HEK293 (cell line): ENCODE data around the gene GEMIN5.

Experiments
- CTCF ChIA-PET: fragments of 350-600 bp; formaldehyde crosslinking; extraction: SDS; loops from one replicate; lab custom pipeline; 2021; ENCODE audit warnings: antibody characterized with exemption; lab: Yijun Ruan, JAX
- POLR2A ChIA-PET: fragments of 300-600 bp; formaldehyde crosslinking; extraction: SDS; loops from one replicate; lab custom pipeline; 2020; ENCODE audit warnings: antibody characterized with exemption, inconsistent platforms; lab: Yijun Ruan, JAX
- H3K27ac ChIP-seq: fragments of 200-500 bp; sonication (Bioruptor generic); 2 replicates; pipeline ENCODE4 v1.5.1; 2014; ENCODE audit warnings: low read depth, low read length, control low read depth, inconsistent platforms; ENCODE audit errors: extremely low read depth
- H3K36me3 ChIP-seq, 2 experiments: fragments of 200-500 bp in 1 of 2; sonication (Bioruptor generic) in 1 of 2; 1 replicate in 1 of 2; 2 replicates in 1 of 2; pipeline ENCODE4 v1.5.1; 2014 to 2017; ENCODE audit warnings: inconsistent platforms in 2 of 2, low read length in 2 of 2; ENCODE audit not compliant: control insufficient read depth in 2 of 2, insufficient read depth in 1 of 2
- H3K4me1 ChIP-seq: fragments of 200-500 bp; sonication (Bioruptor generic); 2 replicates; pipeline ENCODE4 v1.5.1; 2014; ENCODE audit warnings: mild to moderate bottlenecking, low read length, inconsistent platforms; ENCODE audit not compliant: control insufficient read depth, insufficient read depth
- H3K4me3 ChIP-seq: 2 replicates; pipeline ENCODE4 v1.5.1; 2011; ENCODE audit warnings: low read depth, mild to moderate bottlenecking, control low read depth, low read length, moderate library complexity
- H3K9me3 ChIP-seq: fragments of 200-500 bp; sonication (Bioruptor generic); 2 replicates; pipeline ENCODE4 v1.5.1; 2014; ENCODE audit warnings: low read depth, low read length, inconsistent platforms; ENCODE audit not compliant: control insufficient read depth, insufficient read depth
- BCL11B ChIP-seq: fragments of 450-650 bp; formaldehyde crosslinking; IDR thresholded peaks from 2 replicates; pipeline ENCODE4 v1.5.1; 2016; ENCODE audit warnings: low read depth, missing biosample characterization, missing genetic modification characterization
- GLIS2 ChIP-seq: fragments of 450-650 bp; formaldehyde crosslinking; IDR thresholded peaks from 2 replicates; pipeline ENCODE4 v1.5.1; 2016; ENCODE audit warnings: missing biosample characterization, missing genetic modification characterization
- SP7 ChIP-seq: fragments of 450-650 bp; formaldehyde crosslinking; IDR thresholded peaks from 2 replicates; pipeline ENCODE4 v1.5.1; 2016; ENCODE audit warnings: missing biosample characterization, missing genetic modification characterization
- TRIM28 ChIP-seq: IDR thresholded peaks from 2 replicates; pipeline ENCODE4 v1.6.1; 2011; ENCODE audit warnings: low read length, control low read depth, borderline replicate concordance
- YY1 ChIP-seq: fragments of 450-650 bp; formaldehyde crosslinking; IDR thresholded peaks from 2 replicates; pipeline ENCODE4 v1.5.1; 2018; ENCODE audit warnings: missing biosample characterization, missing genetic modification characterization
- ZNF140 ChIP-seq: fragments of 450-650 bp; formaldehyde crosslinking; IDR thresholded peaks from 2 replicates; pipeline ENCODE4 v1.5.1; 2016; ENCODE audit warnings: missing biosample characterization, missing genetic modification characterization
- ZNF16 ChIP-seq: fragments of 450-650 bp; formaldehyde crosslinking; IDR thresholded peaks from 2 replicates; pipeline ENCODE4 v1.5.1; 2016; ENCODE audit warnings: low read depth, missing biosample characterization, missing genetic modification characterization
- ZNF350 ChIP-seq: fragments of 450-650 bp; formaldehyde crosslinking; IDR thresholded peaks from 2 replicates; pipeline ENCODE4 v1.5.0; 2017; ENCODE audit warnings: missing biosample characterization, mild to moderate bottlenecking, missing genetic modification characterization
- ZNF544 ChIP-seq: fragments of 450-650 bp; formaldehyde crosslinking; IDR thresholded peaks from 2 replicates; pipeline ENCODE4 v1.5.0; 2017; ENCODE audit warnings: missing biosample characterization, missing genetic modification characterization
- ZNF560 ChIP-seq: fragments of 450-650 bp; formaldehyde crosslinking; IDR thresholded peaks from 2 replicates; pipeline ENCODE4 v1.5.1; 2017; ENCODE audit warnings: missing biosample characterization, missing genetic modification characterization, borderline replicate concordance
- ZNF561 ChIP-seq: fragments of 450-650 bp; IDR thresholded peaks from 2 replicates; pipeline ENCODE4 v1.5.1; 2018; ENCODE audit warnings: missing biosample characterization, missing genetic modification characterization, borderline replicate concordance
- ZNF571 ChIP-seq: fragments of 450-650 bp; formaldehyde crosslinking; IDR thresholded peaks from 2 replicates; pipeline ENCODE4 v1.5.0; 2017; ENCODE audit warnings: missing biosample characterization, missing genetic modification characterization
- ZNF658 ChIP-seq: fragments of 450-650 bp; formaldehyde crosslinking; IDR thresholded peaks from 2 replicates; pipeline ENCODE4; 2016; ENCODE audit warnings: missing biosample characterization, missing genetic modification characterization
- ZNF747 ChIP-seq: fragments of 450-650 bp; formaldehyde crosslinking; IDR thresholded peaks from 2 replicates; pipeline ENCODE4 v1.5.1; 2016; ENCODE audit warnings: missing biosample characterization, missing genetic modification characterization
- ZNF785 ChIP-seq: fragments of 450-650 bp; formaldehyde crosslinking; IDR thresholded peaks from 2 replicates; pipeline ENCODE4 v1.5.1; 2016; ENCODE audit warnings: missing biosample characterization, missing genetic modification characterization
- ZSCAN23 ChIP-seq: fragments of 450-650 bp; formaldehyde crosslinking; IDR thresholded peaks from 2 replicates; pipeline ENCODE4 v1.5.1; 2016; ENCODE audit warnings: missing biosample characterization, missing genetic modification characterization
- TF ChIP-seq, protein P1 (sequence below): fragments of 450-650 bp; formaldehyde crosslinking; IDR thresholded peaks from 2 replicates; pipeline ENCODE4 v1.5.1; 2016; ENCODE audit warnings: missing biosample characterization, missing genetic modification characterization

The GEMIN5 gene

GRCh38 chr5:154899151-154899816 lies 38.7 kb downstream of the GEMIN5 start:
- H3K36me3 ChIP-seq = peaks cover 49 to 89% of the 10 kb centered on the region in 2 experiments

DNA sequence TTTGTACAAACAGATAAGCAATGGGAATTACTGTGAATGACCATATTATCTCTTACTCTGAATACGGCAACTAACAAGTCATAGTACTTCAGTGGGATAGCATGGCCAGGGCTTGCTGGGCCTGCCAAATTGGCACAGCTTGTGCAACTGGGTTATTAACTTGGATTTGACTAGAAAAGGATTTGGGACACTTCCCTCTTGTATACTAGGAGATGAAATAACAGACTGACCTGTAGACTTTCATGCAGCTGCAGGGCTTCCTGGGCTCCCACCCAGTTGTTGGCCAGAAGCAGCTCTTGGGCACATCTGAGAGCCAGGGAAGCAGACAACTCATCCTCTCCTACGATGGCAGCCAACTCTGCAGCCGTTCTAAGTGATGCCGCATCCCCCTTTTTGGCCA lies 39.8 kb downstream of the GEMIN5 start:
- ChIA-PET POLR2A (no interaction called here), CTCF (no interaction called here)
- peaks cover 51 to 92% of the 10 kb centered on the region in 2 experiments for H3K36me3 ChIP-seq

More at GRCh38 chr5:154899151-154899816, 38.7 kb downstream of the GEMIN5 start:
- H3K4me1 ChIP-seq = no peaks in the 10 kb centered on the region
- H3K27ac ChIP-seq = no peak overlapping the region
- H3K9me3 ChIP-seq = no peaks in the 10 kb centered on the region
- H3K4me3 ChIP-seq = no peak overlapping the region
- CTCF ChIA-PET = no interaction called here
- POLR2A ChIA-PET = no interaction called here
- no peak for TF ChIP-seq ZNF561 (tag by site-specific recombination)
- no peak for TF ChIP-seq SP7
- TF ChIP-seq ZNF350 (tag by site-specific recombination) = no peak
- TF ChIP-seq ZNF560 (tag by site-specific recombination) = no peak
- TF ChIP-seq ZNF747 (tag by site-specific recombination) = no peak
- no peak for TF ChIP-seq ZNF140 (tag by site-specific recombination)
- TF ChIP-seq ZSCAN23 (tag by site-specific recombination) = no peak
- TF ChIP-seq ZNF658 (tag by site-specific recombination) = no peak
- no peak for TF ChIP-seq ZNF571 (tag by site-specific recombination)
- TF ChIP-seq BCL11B (tag by site-specific recombination) = no peak
- TF ChIP-seq, protein P1, sequence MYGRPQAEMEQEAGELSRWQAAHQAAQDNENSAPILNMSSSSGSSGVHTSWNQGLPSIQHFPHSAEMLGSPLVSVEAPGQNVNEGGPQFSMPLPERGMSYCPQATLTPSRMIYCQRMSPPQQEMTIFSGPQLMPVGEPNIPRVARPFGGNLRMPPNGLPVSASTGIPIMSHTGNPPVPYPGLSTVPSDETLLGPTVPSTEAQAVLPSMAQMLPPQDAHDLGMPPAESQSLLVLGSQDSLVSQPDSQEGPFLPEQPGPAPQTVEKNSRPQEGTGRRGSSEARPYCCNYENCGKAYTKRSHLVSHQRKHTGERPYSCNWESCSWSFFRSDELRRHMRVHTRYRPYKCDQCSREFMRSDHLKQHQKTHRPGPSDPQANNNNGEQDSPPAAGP (tag by site-specific recombination) = no peak
- no peak for TF ChIP-seq YY1
- TF ChIP-seq, all 188 proteins: peak for 0

DNA sequence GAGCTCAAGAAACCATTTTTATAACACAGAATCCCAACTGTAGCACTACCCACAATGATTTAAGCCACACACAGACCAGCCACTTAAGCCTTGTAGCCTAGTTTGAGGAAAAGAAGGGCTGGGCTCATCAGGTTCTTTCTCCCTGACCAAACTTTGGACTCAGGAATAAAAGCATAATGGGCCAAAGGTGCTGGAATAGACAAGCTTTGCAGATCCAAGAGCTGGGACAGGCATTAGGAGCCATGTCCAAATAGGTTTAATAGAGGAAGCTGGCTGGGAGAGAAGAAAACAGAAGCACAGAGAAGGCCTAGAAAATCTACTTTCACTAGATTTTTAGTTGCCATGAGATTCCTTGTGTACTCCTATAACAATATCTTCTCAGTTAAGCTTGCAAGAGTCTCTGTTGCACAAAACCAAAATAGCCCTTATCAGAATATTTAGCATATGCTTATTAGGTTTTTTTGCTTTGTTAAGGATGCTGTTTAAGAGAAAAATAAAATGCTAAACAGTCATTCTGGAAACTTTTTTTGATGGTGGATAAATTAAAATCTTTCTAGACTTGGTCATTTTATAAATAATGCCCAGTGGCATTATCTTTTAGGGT lies 41.3 kb downstream of the GEMIN5 start:
- H3K27ac ChIP-seq = no peak overlapping the region
- H3K9me3 ChIP-seq = no peaks in the 10 kb centered on the region
- POLR2A ChIA-PET = no interaction called here
- H3K4me1 ChIP-seq = no peaks in the 10 kb centered on the region
- CTCF ChIA-PET = interaction anchor here (0.8 to 1.1 kb wide), 2 partner anchors 10 to 254 kb away, joined by 4 to 5 read pairs; no protein-coding TSS in a partner anchor
- no peak for TF ChIP-seq ZNF785 (tag by site-specific recombination)
- no peak for TF ChIP-seq TRIM28
- no peak for TF ChIP-seq GLIS2 (tag by site-specific recombination)
- H3K4me3 ChIP-seq = no peak overlapping the region
- H3K36me3 ChIP-seq = peaks cover 44 to 87% of the 10 kb centered on the region in 2 experiments

More for the DNA sequence above, 39.8 kb downstream of the GEMIN5 start:
- H3K4me1 ChIP-seq = no peaks in the 10 kb centered on the region
- TF ChIP-seq ZNF544 (tag by site-specific recombination) = no peak
- TF ChIP-seq ZNF16 (tag by site-specific recombination) = no peak
- TF ChIP-seq ZNF140 (tag by site-specific recombination) = no peak
- H3K4me3 ChIP-seq = no peak overlapping the region
- H3K9me3 ChIP-seq = no peaks in the 10 kb centered on the region
- H3K27ac ChIP-seq = no peak overlapping the region
